K562 (cell line): ENCODE measurements around the gene CRKL. TPM values are rescaled to one million over a fixed set of nuclear protein-coding genes. Genes with fewer than 3 reads are reported as not detected.

ENCODE experiments used
- E2F6 ChIP-seq, 2 experiments: IDR thresholded peaks; 2 replicates each; pipeline ENCODE4 v1.6.1; 2011; ENCODE audit warnings: borderline replicate concordance in 1 of 2, control low read depth in 1 of 2, low read depth in 1 of 2, low read length in 1 of 2, mild to moderate bottlenecking in 1 of 2, mixed read lengths in 1 of 2, moderate library complexity in 1 of 2; ENCODE audit not compliant: insufficient read depth in 1 of 2, insufficient read length in 1 of 2, poor library complexity in 1 of 2, severe bottlenecking in 1 of 2; ENCODE audit errors: extremely low read depth in 1 of 2
- ELF2 ChIP-seq: fragments of 250-450 bp; sonication (Bioruptor Pico); IDR thresholded peaks from 2 replicates; pipeline ENCODE4 v1.5.0; 2021; ENCODE audit warnings: mild to moderate bottlenecking
- MAFF ChIP-seq: IDR thresholded peaks from 2 replicates; pipeline ENCODE4 v1.6.1; 2012; ENCODE audit warnings: low read length, improper control_type of control experiment
- MAFK ChIP-seq: IDR thresholded peaks from 2 replicates; pipeline ENCODE4 v1.6.1; 2011; ENCODE audit warnings: low read length, improper control_type of control experiment
- RBM15 ChIP-seq: fragments of 200-400 bp; formaldehyde crosslinking; IDR thresholded peaks from 2 replicates; pipeline ENCODE4 v1.6.1; 2018; ENCODE audit warnings: mild to moderate bottlenecking, low read length, moderate library complexity; ENCODE audit not compliant: insufficient read depth
- SLC30A9 ChIP-seq: fragments of 250-450 bp; sonication (Bioruptor Pico); IDR thresholded peaks from 2 replicates; pipeline ENCODE4 v1.8.0; 2022; ENCODE audit warnings: mild to moderate bottlenecking, moderate library complexity
- TBP ChIP-seq: optimal IDR thresholded peaks from 2 replicates; pipeline ENCODE3; 2011; ENCODE audit warnings: low read depth, low read length, improper control_type of control experiment
- ZNF212 ChIP-seq: fragments of 450-650 bp; formaldehyde crosslinking; IDR thresholded peaks from 2 replicates; pipeline ENCODE4 v1.4.0; 2020; ENCODE audit warnings: mild to moderate bottlenecking
- polyA plus RNA-seq, 8 experiments: library from polyadenylated mRNA; depleted of rRNA in 4 of 8; stranded (reverse) in 5 of 8; unstranded in 3 of 8; fragments of >200 nt; fragmentation: Nextera tagmentation in 2 of 8; fragmentation: Illumina TruSeq in 1 of 8; extraction: Ambion mirVana in 2 of 8; extraction: Trizol in 1 of 8; gene quantifications; 2 replicates each; pipeline versions ENCODE4 v1.2.1 to v1.2.3, GENCODE V29; 2011 to 2014; ENCODE audit warnings: inconsistent platforms in 1 of 8, missing spikeins in 1 of 8
- total RNA-seq, 7 experiments: library from RNA; depleted of rRNA in 6 of 7; stranded (reverse); fragments of >200 nt in 6 of 7; fragmentation: Illumina TruSeq in 2 of 7; extraction: Trizol in 2 of 7; gene quantifications; 2 replicates each; pipeline versions ENCODE4 v1.2.1 to v1.2.3, GENCODE V29; 2011 to 2021; ENCODE audit warnings: low replicate concordance in 1 of 7
- TF ChIP-seq, protein P1 (sequence below), 2 experiments: fragments of 200-800 bp in 1 of 2; sonication (Bioruptor generic) in 1 of 2; sonication (generic) in 1 of 2; formaldehyde crosslinking in 1 of 2; IDR thresholded peaks in 1 of 2; conservative IDR thresholded peaks in 1 of 2; 2 replicates each; pipeline versions ENCODE4 v1.5.0 to v1.6.1; 2016 to 2020; ENCODE audit warnings: missing compliant biosample characterization in 1 of 2, missing genetic modification characterization in 1 of 2, missing genetic modification reagents in 1 of 2
- TF ChIP-seq, protein P2 (sequence below): fragments of 250-450 bp; sonication (Bioruptor Pico); IDR thresholded peaks from 2 replicates; pipeline ENCODE4 v1.9.0; 2021; ENCODE audit warnings: mild to moderate bottlenecking
- TF ChIP-seq, protein P3 (sequence below): fragments of 450-650 bp; formaldehyde crosslinking; conservative IDR thresholded peaks from 2 replicates; pipeline ENCODE4 v1.4.0; 2022; ENCODE audit warnings: mild to moderate bottlenecking, missing genetic modification characterization

CRKL gene
- total and polyA plus RNA-seq, 9 of the 15 experiments (the other 6 are each of a cell fraction or from before 2014, with no cell fraction given): 100 to 263 (median 124) TPM

- TF ChIP-seq, protein P1, sequence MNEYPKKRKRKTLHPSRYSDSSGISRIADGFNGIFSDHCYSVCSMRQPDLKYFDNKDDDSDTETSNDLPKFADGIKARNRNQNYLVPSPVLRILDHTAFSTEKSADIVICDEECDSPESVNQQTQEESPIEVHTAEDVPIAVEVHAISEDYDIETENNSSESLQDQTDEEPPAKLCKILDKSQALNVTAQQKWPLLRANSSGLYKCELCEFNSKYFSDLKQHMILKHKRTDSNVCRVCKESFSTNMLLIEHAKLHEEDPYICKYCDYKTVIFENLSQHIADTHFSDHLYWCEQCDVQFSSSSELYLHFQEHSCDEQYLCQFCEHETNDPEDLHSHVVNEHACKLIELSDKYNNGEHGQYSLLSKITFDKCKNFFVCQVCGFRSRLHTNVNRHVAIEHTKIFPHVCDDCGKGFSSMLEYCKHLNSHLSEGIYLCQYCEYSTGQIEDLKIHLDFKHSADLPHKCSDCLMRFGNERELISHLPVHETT (CRISPR knock-in tag; conservative IDR thresholded peaks at IDR 0.05 in 1 of 2, IDR thresholded peaks at IDR 0.05 in 1 of 2): no peak
- TF ChIP-seq ELF2 (CRISPR knock-in tag) (peak; percentile 81), MAFF (no peak), MAFK (peak; percentile 34; the same call in 1 of the 2 replicates), ZNF212 (CRISPR knock-in tag) (0 out of 2 replicates have a peak, but pooled peaks have one; percentile 64), RBM15 (no peak), TBP (no peak), E2F6 (IDR thresholded peaks at IDR 0.05; ENCODE audit: borderline replicate concordance in 1 of 2, extremely low read depth in 1 of 2, insufficient read depth in 1 of 2, insufficient read length in 1 of 2, low read depth in 1 of 2, low read length in 1 of 2, poor library complexity in 1 of 2, severe bottlenecking in 1 of 2) (no peak), SLC30A9 (CRISPR knock-in tag) (no peak)
- TF ChIP-seq, protein P2, sequence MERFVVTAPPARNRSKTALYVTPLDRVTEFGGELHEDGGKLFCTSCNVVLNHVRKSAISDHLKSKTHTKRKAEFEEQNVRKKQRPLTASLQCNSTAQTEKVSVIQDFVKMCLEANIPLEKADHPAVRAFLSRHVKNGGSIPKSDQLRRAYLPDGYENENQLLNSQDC (CRISPR knock-in tag): 0 out of 2 replicates have a peak, but pooled peaks have one; percentile 16
- TF ChIP-seq, protein P3, sequence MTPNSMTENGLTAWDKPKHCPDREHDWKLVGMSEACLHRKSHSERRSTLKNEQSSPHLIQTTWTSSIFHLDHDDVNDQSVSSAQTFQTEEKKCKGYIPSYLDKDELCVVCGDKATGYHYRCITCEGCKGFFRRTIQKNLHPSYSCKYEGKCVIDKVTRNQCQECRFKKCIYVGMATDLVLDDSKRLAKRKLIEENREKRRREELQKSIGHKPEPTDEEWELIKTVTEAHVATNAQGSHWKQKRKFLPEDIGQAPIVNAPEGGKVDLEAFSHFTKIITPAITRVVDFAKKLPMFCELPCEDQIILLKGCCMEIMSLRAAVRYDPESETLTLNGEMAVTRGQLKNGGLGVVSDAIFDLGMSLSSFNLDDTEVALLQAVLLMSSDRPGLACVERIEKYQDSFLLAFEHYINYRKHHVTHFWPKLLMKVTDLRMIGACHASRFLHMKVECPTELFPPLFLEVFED (CRISPR knock-in tag): peak; percentile 93; the same call in 1 of the 2 replicates
These were observed 65.3 kb downstream of the CRKL start (continued) for GRCh38 chr22:20982563-20982882.
